IMR-90 (cell line): ENCODE data around the gene LCN2. TPM values are rescaled to one million over a fixed set of nuclear protein-coding genes. Genes with fewer than 3 reads are reported as not detected.

Experiments used
- ATAC-seq: fragments of 200-7000 bp; cut with Tn5 transposase; 2 replicates; pipeline ENCODE4 v1.9.1; 2020; ENCODE audit warnings: low read depth, mild to moderate bottlenecking, moderate library complexity
- BruUV-seq: library from RNA; stranded (reverse); fragments of 400-500 nt; replicated peaks from 2 replicates; lab custom pipeline; 2021; lab: Mats Ljungman, UMichigan
- CTCF ChIA-PET: fragments of 300-600 bp; formaldehyde crosslinking; extraction: SDS; loops from one replicate; lab custom pipeline; 2021; ENCODE audit warnings: antibody characterized with exemption; lab: Yijun Ruan, JAX
- POLR2A ChIA-PET: fragments of 300-600 bp; sonication (Branson Sonifier 250); formaldehyde crosslinking; loops from one replicate; lab custom pipeline; 2022; ENCODE audit warnings: antibody characterized with exemption; ENCODE audit not compliant: unreplicated experiment; lab: Charles Lee
- DNase-seq: peaks from one replicate; pipeline ENCODE4 v3.0.0; 2013
- H2AFZ ChIP-seq: replicated peaks from 2 replicates; pipeline ENCODE3; 2013; ENCODE audit warnings: low read length, mild to moderate bottlenecking; ENCODE audit not compliant: poor library complexity
- H2AK5ac ChIP-seq: 2 replicates; pipeline ENCODE4 v1.6.1; 2013; ENCODE audit warnings: low read depth, low read length, inconsistent platforms
- H2AK9ac ChIP-seq: replicated peaks from 2 replicates; pipeline ENCODE3; 2013; ENCODE audit warnings: mild to moderate bottlenecking, low read depth, low read length, moderate library complexity; ENCODE audit not compliant: poor library complexity
- H2BK120ac ChIP-seq: 2 replicates; pipeline ENCODE4 v1.6.1; 2013; ENCODE audit warnings: low read depth, low read length, inconsistent platforms
- H2BK15ac ChIP-seq: 3 replicates; pipeline ENCODE4 v1.6.1; 2013; ENCODE audit warnings: low read depth, low read length, inconsistent platforms
- H2BK20ac ChIP-seq: 2 replicates; pipeline ENCODE4 v1.6.1; 2013; ENCODE audit warnings: low read depth, mild to moderate bottlenecking, inconsistent platforms, low read length, moderate library complexity
- H2BK5ac ChIP-seq: 2 replicates; pipeline ENCODE4 v1.6.1; 2013; ENCODE audit warnings: mild to moderate bottlenecking, low read depth, low read length, inconsistent platforms; ENCODE audit not compliant: poor library complexity, severe bottlenecking
- H3K14ac ChIP-seq: replicated peaks from 2 replicates; pipeline ENCODE4 v1.6.1; 2013; ENCODE audit warnings: low read depth, low read length, inconsistent platforms
- H3K18ac ChIP-seq: 2 replicates; pipeline ENCODE4 v1.6.1; 2013; ENCODE audit warnings: low read depth, low read length, control low read depth
- H3K23ac ChIP-seq: 2 replicates; pipeline ENCODE4 v1.6.1; 2013; ENCODE audit warnings: low read depth, low read length, inconsistent platforms
- H3K27ac ChIP-seq: 2 replicates; pipeline ENCODE4 v1.5.1; 2013; ENCODE audit warnings: mild to moderate bottlenecking, control low read depth, low read length; ENCODE audit not compliant: insufficient read depth
- H3K27me3 ChIP-seq: 2 replicates; pipeline ENCODE4 v1.6.1; 2013; ENCODE audit warnings: low read length; ENCODE audit not compliant: control insufficient read depth, insufficient read depth
- H3K36me3 ChIP-seq: 2 replicates; pipeline ENCODE4 v1.6.1; 2013; ENCODE audit warnings: low read length, mixed read lengths; ENCODE audit not compliant: control insufficient read depth, insufficient read depth
- H3K4ac ChIP-seq: 2 replicates; pipeline ENCODE4 v1.6.1; 2013; ENCODE audit warnings: low read depth, low read length, inconsistent platforms
- H3K4me1 ChIP-seq: 2 replicates; pipeline ENCODE4 v1.6.1; 2013; ENCODE audit warnings: low read length, mixed read lengths; ENCODE audit not compliant: control insufficient read depth, insufficient read depth
- H3K4me2 ChIP-seq: 2 replicates; pipeline ENCODE4 v1.6.1; 2013; ENCODE audit warnings: low read depth, mild to moderate bottlenecking, control low read depth, low read length, moderate library complexity
- H3K4me3 ChIP-seq: 2 replicates; pipeline ENCODE4 v1.5.1; 2013; ENCODE audit warnings: low read depth, mild to moderate bottlenecking, control low read depth, low read length, moderate library complexity; ENCODE audit not compliant: insufficient read depth
- H3K56ac ChIP-seq: 2 replicates; pipeline ENCODE4 v1.6.1; 2013; ENCODE audit warnings: low read length, inconsistent platforms; ENCODE audit not compliant: insufficient read depth; ENCODE audit errors: extremely low read depth
- H3K79me1 ChIP-seq, 2 experiments: 2 replicates each; pipeline ENCODE4 v1.6.1; 2013; ENCODE audit warnings: low read length in 2 of 2, inconsistent platforms in 1 of 2, low read depth in 1 of 2
- H3K9ac ChIP-seq: 2 replicates; pipeline ENCODE4 v1.6.1; 2013; ENCODE audit warnings: low read depth, low read length, control low read depth
- H3K9me1 ChIP-seq: 2 replicates; pipeline ENCODE4 v1.6.1; 2013; ENCODE audit warnings: low read length, inconsistent platforms; ENCODE audit not compliant: insufficient read depth
- H3K9me3 ChIP-seq: 2 replicates; pipeline ENCODE4 v1.6.1; 2013; ENCODE audit warnings: low read length; ENCODE audit not compliant: control insufficient read depth, insufficient read depth
- H4K20me1 ChIP-seq: 2 replicates; pipeline ENCODE4 v1.6.1; 2013; ENCODE audit warnings: low read length, inconsistent platforms; ENCODE audit not compliant: insufficient read depth
- H4K5ac ChIP-seq: 2 replicates; pipeline ENCODE4 v1.6.1; 2013; ENCODE audit warnings: mild to moderate bottlenecking, low read depth, low read length, control low read depth
- H4K8ac ChIP-seq, 2 experiments: 2 replicates each; pipeline ENCODE4 v1.6.1; 2013; ENCODE audit warnings: low read depth in 2 of 2, low read length in 2 of 2, control low read depth in 1 of 2, inconsistent platforms in 1 of 2
- H4K91ac ChIP-seq: 2 replicates; pipeline ENCODE4 v1.6.1; 2013; ENCODE audit warnings: low read depth, low read length, inconsistent platforms; ENCODE audit not compliant: insufficient read depth
- NFE2L2 ChIP-seq: fragments of 150-350 bp; IDR thresholded peaks from 2 replicates; pipeline ENCODE4 v1.6.1; 2016; ENCODE audit warnings: low read depth, mild to moderate bottlenecking, low read length
- RFX5 ChIP-seq: IDR thresholded peaks from 2 replicates; pipeline ENCODE4 v1.8.0; 2012; ENCODE audit warnings: low read depth, mild to moderate bottlenecking, low read length, moderate library complexity
- WGBS, 2 experiments: methylation state at CpG; one replicate each; pipeline versions ENCODE4 v1.1.5 to v1.1.7; 2013; ENCODE audit warnings: missing lambda C conversion rate in 2 of 2; ENCODE audit not compliant: insufficient read length in 1 of 2; ENCODE audit errors: extremely low coverage in 2 of 2; 5-methylcytosine and 5-hydroxymethylcytosine counted together
- dilution Hi-C: fragments of 300-500 bp; cut with HindIII; formaldehyde crosslinking; loops from one replicate; pipeline ENCODE4 v1.14.3; 2018; ENCODE audit warnings: low sequenced_read_pairs; ENCODE audit not compliant: unreplicated experiment
- in situ Hi-C: fragments of 300-500 bp; cut with MboI; formaldehyde crosslinking; loops from 3 replicates; pipeline ENCODE4 v1.14.3; 2019; ENCODE audit warnings: low sequenced_read_pairs, inconsistent platforms, mixed read lengths
- intact Hi-C: fragments of 100-400 bp; cut with micrococcal nuclease; formaldehyde crosslinking; loops from 2 replicates; pipeline ENCODE4 v1.10.0; 2022
- polyA plus RNA-seq, 3 experiments: library from polyadenylated mRNA; depleted of rRNA; stranded (reverse); fragments of >200 nt; gene quantifications; 2 replicates each; pipeline ENCODE4 v1.2.3, GENCODE V29; 2012; ENCODE audit warnings: low replicate concordance in 1 of 3
- total RNA-seq: library from RNA; depleted of rRNA; stranded (reverse); fragments of >200 nt; gene quantifications from 2 replicates; pipeline ENCODE4 v1.2.3, GENCODE V29; 2012
- TF ChIP-seq, protein P1 (sequence below): conservative IDR thresholded peaks from 2 replicates; pipeline ENCODE4 v1.5.1; 2012; ENCODE audit warnings: mild to moderate bottlenecking, low read depth, low read length, improper control_type of control experiment
- TF ChIP-seq, protein P2 (sequence below): fragments of 150-350 bp; IDR thresholded peaks from 2 replicates; pipeline ENCODE4 v1.6.1; 2016; ENCODE audit warnings: low read depth, mild to moderate bottlenecking, low read length, moderate library complexity, borderline replicate concordance

The LCN2 gene
- total and polyA plus RNA-seq, 2 of the 4 experiments (the other 2 are of a cell fraction): not detected

DNA sequence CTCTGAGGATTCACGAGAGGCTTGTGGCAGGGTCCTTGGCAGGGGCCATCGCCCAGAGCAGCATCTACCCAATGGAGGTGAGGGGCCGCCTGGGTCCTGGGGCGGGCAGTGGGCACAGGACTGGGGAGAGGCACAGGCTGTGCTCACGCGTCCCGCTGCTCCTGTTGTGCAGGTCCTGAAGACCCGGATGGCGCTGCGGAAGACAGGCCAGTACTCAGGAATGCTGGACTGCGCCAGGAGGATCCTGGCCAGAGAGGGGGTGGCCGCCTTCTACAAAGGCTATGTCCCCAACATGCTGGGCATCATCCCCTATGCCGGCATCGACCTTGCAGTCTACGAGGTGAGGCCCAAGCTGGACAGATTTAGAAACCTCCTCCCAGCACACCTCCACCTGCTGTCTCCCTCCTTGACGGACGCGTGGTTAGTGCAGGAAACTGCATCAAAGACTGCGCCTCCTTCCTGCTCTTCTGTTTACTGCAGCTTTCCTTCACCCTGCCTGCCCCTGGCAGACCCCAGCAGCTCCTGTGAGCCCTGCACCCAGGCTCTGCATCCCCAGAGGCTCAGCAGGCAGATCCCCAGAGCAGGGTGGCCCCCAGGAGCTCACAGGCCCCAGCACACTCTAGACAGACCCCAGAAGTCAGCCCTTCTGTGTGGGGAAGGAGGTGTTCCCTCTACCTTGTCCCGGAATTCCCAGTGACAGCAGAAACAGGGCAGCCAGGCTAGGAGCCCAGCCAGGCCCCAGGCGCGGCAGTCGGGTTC, 42.9 kb upstream of the LCN2 start:
- peaks cover 28% of the 10 kb centered on the region for H4K20me1 ChIP-seq
- no peak overlapping the region for H3K4me3 ChIP-seq
- 100% methylated on average over 10 of the region's 23 CpGs; no CpG with 5 or more reads in 1 of the 2 experiments for WGBS, 2 experiments
- H2BK15ac ChIP-seq: no peak overlapping the region
- no peak overlapping the region for H3K27ac ChIP-seq
- H4K5ac ChIP-seq: no peak overlapping the region
- H3K9me1 ChIP-seq: no peaks in the 10 kb centered on the region
- H3K4me2 ChIP-seq: no peak overlapping the region
- no peak overlapping the region for H2BK5ac ChIP-seq
- H3K36me3 ChIP-seq: peaks cover 66% of the 10 kb centered on the region
- intact Hi-C loops: no loop called here
- H3K14ac ChIP-seq: no peak overlapping the region
- H3K79me1 ChIP-seq: peaks cover 9 to 49% of the 10 kb centered on the region in 2 experiments
- no peak overlapping the region for H2BK20ac ChIP-seq
- no peak overlapping the region for H3K4ac ChIP-seq
- no peaks in the 10 kb centered on the region for H3K4me1 ChIP-seq
- H4K8ac ChIP-seq: no peak overlapping the region
- no peak overlapping the region for H3K9ac ChIP-seq
- ATAC-seq (no peak), DNase-seq (no peak)
- dilution Hi-C loops: no loop called here
- H3K18ac ChIP-seq: no peak overlapping the region
- POLR2A ChIA-PET: no interaction called here
- TF ChIP-seq, protein P1, sequence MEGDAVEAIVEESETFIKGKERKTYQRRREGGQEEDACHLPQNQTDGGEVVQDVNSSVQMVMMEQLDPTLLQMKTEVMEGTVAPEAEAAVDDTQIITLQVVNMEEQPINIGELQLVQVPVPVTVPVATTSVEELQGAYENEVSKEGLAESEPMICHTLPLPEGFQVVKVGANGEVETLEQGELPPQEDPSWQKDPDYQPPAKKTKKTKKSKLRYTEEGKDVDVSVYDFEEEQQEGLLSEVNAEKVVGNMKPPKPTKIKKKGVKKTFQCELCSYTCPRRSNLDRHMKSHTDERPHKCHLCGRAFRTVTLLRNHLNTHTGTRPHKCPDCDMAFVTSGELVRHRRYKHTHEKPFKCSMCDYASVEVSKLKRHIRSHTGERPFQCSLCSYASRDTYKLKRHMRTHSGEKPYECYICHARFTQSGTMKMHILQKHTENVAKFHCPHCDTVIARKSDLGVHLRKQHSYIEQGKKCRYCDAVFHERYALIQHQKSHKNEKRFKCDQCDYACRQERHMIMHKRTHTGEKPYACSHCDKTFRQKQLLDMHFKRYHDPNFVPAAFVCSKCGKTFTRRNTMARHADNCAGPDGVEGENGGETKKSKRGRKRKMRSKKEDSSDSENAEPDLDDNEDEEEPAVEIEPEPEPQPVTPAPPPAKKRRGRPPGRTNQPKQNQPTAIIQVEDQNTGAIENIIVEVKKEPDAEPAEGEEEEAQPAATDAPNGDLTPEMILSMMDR: no peak
- TF ChIP-seq NFE2L2 (no peak), RFX5 (no peak)
- TF ChIP-seq, protein P2, sequence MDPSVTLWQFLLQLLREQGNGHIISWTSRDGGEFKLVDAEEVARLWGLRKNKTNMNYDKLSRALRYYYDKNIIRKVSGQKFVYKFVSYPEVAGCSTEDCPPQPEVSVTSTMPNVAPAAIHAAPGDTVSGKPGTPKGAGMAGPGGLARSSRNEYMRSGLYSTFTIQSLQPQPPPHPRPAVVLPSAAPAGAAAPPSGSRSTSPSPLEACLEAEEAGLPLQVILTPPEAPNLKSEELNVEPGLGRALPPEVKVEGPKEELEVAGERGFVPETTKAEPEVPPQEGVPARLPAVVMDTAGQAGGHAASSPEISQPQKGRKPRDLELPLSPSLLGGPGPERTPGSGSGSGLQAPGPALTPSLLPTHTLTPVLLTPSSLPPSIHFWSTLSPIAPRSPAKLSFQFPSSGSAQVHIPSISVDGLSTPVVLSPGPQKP: no peak
- no peak overlapping the region for H2AK5ac ChIP-seq
- CTCF ChIA-PET: no interaction called here
- H2AFZ ChIP-seq: no peak overlapping the region
- in situ Hi-C loops: no loop called here
- no peak overlapping the region for H3K56ac ChIP-seq
- no peaks in the 10 kb centered on the region for H3K9me3 ChIP-seq
- H3K27me3 ChIP-seq: no peaks in the 10 kb centered on the region
- H2AK9ac ChIP-seq: no peak overlapping the region
- H2BK120ac ChIP-seq: no peak overlapping the region
- BruUV-seq: no TSS peak
- no peak overlapping the region for H3K23ac ChIP-seq
- H4K91ac ChIP-seq: no peak overlapping the region
